ENCODE data around the gene ECI2. TPM values are rescaled to one million over a fixed set of nuclear protein-coding genes. Genes with fewer than 3 reads are reported as not detected.

Gene ECI2
- total RNA-seq, 1 experiment from 2014 or later, result 24.6 TPM

DNA sequence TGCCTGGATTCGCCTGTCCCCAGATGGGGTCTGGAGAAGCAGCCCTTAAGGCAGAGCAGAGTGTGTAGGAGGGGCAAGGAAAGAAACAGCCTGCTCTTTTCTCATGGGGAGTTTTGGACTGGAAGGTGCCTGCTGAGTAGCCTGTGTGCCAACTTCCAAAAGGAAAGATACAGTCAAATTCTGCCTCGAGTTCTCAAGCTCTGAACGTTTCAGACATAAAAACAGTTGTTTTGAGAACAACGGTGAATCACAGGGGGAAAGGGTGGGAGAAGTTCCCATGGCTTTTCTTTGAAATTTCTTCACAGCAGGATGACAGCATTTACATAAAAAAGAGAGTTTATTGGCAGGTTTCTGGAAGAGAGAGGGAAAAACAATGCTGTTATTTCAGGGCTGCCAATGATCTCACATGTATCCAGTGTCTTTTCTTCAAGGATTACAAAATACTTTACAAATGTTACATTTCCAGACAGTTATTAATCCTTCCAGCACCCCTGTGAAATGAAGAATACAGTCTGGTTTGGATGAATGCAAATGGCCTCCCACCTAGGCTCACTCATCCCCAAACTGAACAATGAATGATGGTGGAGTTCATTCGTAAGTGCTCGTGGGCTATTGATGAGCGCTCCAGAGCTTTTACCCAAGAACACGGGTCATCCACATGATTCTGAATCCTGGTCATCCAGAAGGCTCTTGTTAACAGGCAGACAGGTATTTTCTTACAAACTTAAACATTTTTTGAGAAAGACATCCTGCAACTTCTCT, 33.8 kb upstream of the ECI2 start:
- H3K36me3 ChIP-seq (ENCODE audit: control insufficient read depth, insufficient read depth, low read length), result no peaks in the 10 kb centered on the region
- TF ChIP-seq, protein P1, sequence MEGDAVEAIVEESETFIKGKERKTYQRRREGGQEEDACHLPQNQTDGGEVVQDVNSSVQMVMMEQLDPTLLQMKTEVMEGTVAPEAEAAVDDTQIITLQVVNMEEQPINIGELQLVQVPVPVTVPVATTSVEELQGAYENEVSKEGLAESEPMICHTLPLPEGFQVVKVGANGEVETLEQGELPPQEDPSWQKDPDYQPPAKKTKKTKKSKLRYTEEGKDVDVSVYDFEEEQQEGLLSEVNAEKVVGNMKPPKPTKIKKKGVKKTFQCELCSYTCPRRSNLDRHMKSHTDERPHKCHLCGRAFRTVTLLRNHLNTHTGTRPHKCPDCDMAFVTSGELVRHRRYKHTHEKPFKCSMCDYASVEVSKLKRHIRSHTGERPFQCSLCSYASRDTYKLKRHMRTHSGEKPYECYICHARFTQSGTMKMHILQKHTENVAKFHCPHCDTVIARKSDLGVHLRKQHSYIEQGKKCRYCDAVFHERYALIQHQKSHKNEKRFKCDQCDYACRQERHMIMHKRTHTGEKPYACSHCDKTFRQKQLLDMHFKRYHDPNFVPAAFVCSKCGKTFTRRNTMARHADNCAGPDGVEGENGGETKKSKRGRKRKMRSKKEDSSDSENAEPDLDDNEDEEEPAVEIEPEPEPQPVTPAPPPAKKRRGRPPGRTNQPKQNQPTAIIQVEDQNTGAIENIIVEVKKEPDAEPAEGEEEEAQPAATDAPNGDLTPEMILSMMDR (IDR thresholded peaks at IDR 0.05; ENCODE audit: insufficient read depth in 1 of 2, low read depth in 1 of 2, low read length in 1 of 2, severe bottlenecking in 1 of 2, unreplicated experiment in 1 of 2), result no peak
- Mint-ChIP-seq H3K9me3 (ENCODE audit: unreplicated experiment) (no peaks in the 10 kb centered on the region), H3K27ac (ENCODE audit: unreplicated experiment) (no peak overlapping the region), H3K36me3 (ENCODE audit: insufficient read depth, unreplicated experiment) (no peaks in the 10 kb centered on the region), H3K4me3 (ENCODE audit: unreplicated experiment) (no peak overlapping the region), H3K27me3 (ENCODE audit: insufficient read depth, unreplicated experiment) (no peaks in the 10 kb centered on the region), H3K4me1 (ENCODE audit: low read depth, unreplicated experiment) (no peaks in the 10 kb centered on the region)
- no peaks in the 10 kb centered on the region for H3K9me3 ChIP-seq
- intact Hi-C loops (cut with micrococcal nuclease; ENCODE audit: unreplicated experiment), result no loop called here
- H3K4me1 ChIP-seq, result no peaks in the 10 kb centered on the region
- ChIA-PET CTCF (no interaction called here), POLR2A (no interaction called here)
- no peaks in the 10 kb centered on the region for H3K27me3 ChIP-seq (replicated peaks; ENCODE audit: control insufficient read depth, insufficient read depth, low read length)
- DNase-seq, result no peak
- BruUV-seq (replicated peaks), result no TSS peak
- no peak overlapping the region for H3K4me3 ChIP-seq (ENCODE audit: low read depth, low read length)

DNA sequence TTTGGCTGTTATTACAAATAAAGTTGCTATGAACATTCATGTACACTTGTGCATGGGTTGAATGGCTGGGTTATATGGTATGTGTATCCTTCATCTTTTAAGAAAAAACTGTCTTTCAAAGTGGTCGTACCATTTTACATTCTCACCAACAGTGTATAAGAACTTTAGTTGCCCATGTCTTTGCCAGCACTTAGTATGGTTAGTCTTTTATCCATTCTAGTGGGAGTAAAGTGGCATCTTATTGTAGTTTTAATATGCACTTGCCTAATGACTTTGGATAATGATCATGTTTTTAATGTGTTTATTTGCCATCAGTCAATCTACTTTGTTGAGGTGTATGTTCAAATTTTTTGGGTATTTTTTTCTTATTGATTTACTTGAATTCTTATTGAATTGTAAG, 32.5 kb upstream of the ECI2 start:
- no peaks in the 10 kb centered on the region for H3K27me3 ChIP-seq (replicated peaks; ENCODE audit: control insufficient read depth, insufficient read depth, low read length)
- CTCF ChIA-PET, result no interaction called here
- H3K4me1 ChIP-seq, result no peaks in the 10 kb centered on the region
- intact Hi-C loops (cut with micrococcal nuclease; ENCODE audit: unreplicated experiment), result no loop called here
- Mint-ChIP-seq H3K4me3 (ENCODE audit: unreplicated experiment) (no peak overlapping the region), H3K4me1 (ENCODE audit: low read depth, unreplicated experiment) (no peaks in the 10 kb centered on the region), H3K9me3 (ENCODE audit: unreplicated experiment) (no peaks in the 10 kb centered on the region), H3K36me3 (ENCODE audit: insufficient read depth, unreplicated experiment) (no peaks in the 10 kb centered on the region), H3K27ac (ENCODE audit: unreplicated experiment) (no peak overlapping the region), H3K27me3 (ENCODE audit: insufficient read depth, unreplicated experiment) (no peaks in the 10 kb centered on the region)
- POLR2A ChIA-PET, result no interaction called here
- BruUV-seq (replicated peaks), result no TSS peak
- no peak for DNase-seq
- no peaks in the 10 kb centered on the region for H3K9me3 ChIP-seq
- TF ChIP-seq, protein P1 (IDR thresholded peaks at IDR 0.05; ENCODE audit: insufficient read depth in 1 of 2, low read depth in 1 of 2, low read length in 1 of 2, severe bottlenecking in 1 of 2, unreplicated experiment in 1 of 2), result no peak
- no peak overlapping the region for H3K4me3 ChIP-seq (ENCODE audit: low read depth, low read length)
- no peaks in the 10 kb centered on the region for H3K36me3 ChIP-seq (ENCODE audit: control insufficient read depth, insufficient read depth, low read length)

DNA sequence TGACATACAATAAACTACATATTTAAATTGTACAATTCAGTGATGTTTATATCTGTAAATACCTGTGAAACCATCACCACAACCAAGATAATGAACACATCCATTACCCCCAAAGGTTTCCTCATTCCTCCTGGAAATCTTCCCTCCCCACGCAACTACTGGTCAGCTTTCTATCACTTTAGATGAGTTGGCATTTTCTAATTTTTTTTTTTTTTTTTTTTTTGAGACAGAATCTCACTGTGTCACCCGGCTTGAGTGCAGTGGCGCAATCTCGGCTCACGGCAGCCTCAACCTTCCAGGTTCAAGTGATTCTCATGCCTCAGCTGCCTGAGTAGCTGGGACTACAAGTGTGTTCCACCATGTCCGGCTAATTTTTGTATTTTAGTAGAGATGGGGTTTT, 31.7 kb upstream of the ECI2 start:
- H3K27ac Mint-ChIP-seq (ENCODE audit: unreplicated experiment), result no peak overlapping the region
- TF ChIP-seq, protein P1 (IDR thresholded peaks at IDR 0.05; ENCODE audit: insufficient read depth in 1 of 2, low read depth in 1 of 2, low read length in 1 of 2, severe bottlenecking in 1 of 2, unreplicated experiment in 1 of 2), result no peak
- H3K27me3 ChIP-seq (replicated peaks; ENCODE audit: control insufficient read depth, insufficient read depth, low read length), result no peaks in the 10 kb centered on the region
- no peaks in the 10 kb centered on the region for H3K36me3 Mint-ChIP-seq (ENCODE audit: insufficient read depth, unreplicated experiment)
- no TSS peak for BruUV-seq (replicated peaks)
- CTCF ChIA-PET, result no interaction called here
- no peaks in the 10 kb centered on the region for H3K27me3 Mint-ChIP-seq (ENCODE audit: insufficient read depth, unreplicated experiment)
- H3K36me3 ChIP-seq (ENCODE audit: control insufficient read depth, insufficient read depth, low read length), result no peaks in the 10 kb centered on the region
- no peaks in the 10 kb centered on the region for H3K4me1 Mint-ChIP-seq (ENCODE audit: low read depth, unreplicated experiment)
- no peaks in the 10 kb centered on the region for H3K9me3 Mint-ChIP-seq (ENCODE audit: unreplicated experiment)
- no peaks in the 10 kb centered on the region for H3K4me1 ChIP-seq
- POLR2A ChIA-PET, result no interaction called here
- H3K4me3 Mint-ChIP-seq (ENCODE audit: unreplicated experiment), result no peak overlapping the region
- no peak for DNase-seq
- no peaks in the 10 kb centered on the region for H3K9me3 ChIP-seq
- intact Hi-C loops (cut with micrococcal nuclease; ENCODE audit: unreplicated experiment), result no loop called here
- H3K4me3 ChIP-seq (ENCODE audit: low read depth, low read length), result no peak overlapping the region
